GM12878 (cell line): ENCODE measurements around the gene UMAD1. TPM values are rescaled to one million over a fixed set of nuclear protein-coding genes. Genes with fewer than 3 reads are reported as not detected.

Experiments used
- ATAC-seq: fragments of 200-7000 bp; cut with Tn5 transposase; 3 replicates; pipeline ENCODE4 v1.9.1; 2020; ENCODE audit warnings: mild to moderate bottlenecking, moderate library complexity
- BruUV-seq: library from RNA; stranded (reverse); fragments of 400-500 nt; replicated peaks from 2 replicates; lab custom pipeline; 2021; lab: Mats Ljungman, UMichigan
- CTCF ChIA-PET: fragments of 300-600 bp; sonication (Branson Sonifier 250); formaldehyde crosslinking; extraction: SDS; loops from one replicate; lab custom pipeline; 2021; ENCODE audit warnings: inconsistent platforms; lab: Yijun Ruan, JAX
- POLR2A ChIA-PET: fragments of 350-600 bp; formaldehyde crosslinking; extraction: SDS; loops from one replicate; lab custom pipeline; 2021; ENCODE audit warnings: inconsistent platforms; lab: Charles Lee
- RAD21 ChIA-PET: fragments of 300-600 bp; sonication (Branson Sonifier 250); formaldehyde crosslinking; loops from one replicate; lab custom pipeline; 2023; ENCODE audit warnings: antibody characterized with exemption; ENCODE audit not compliant: unreplicated experiment; lab: Charles Lee
- SMC1A ChIA-PET: fragments of 300-600 bp; sonication (Branson Sonifier 250); formaldehyde crosslinking; loops from one replicate; lab custom pipeline; 2023; ENCODE audit not compliant: unreplicated experiment, uncharacterized antibody; lab: Charles Lee
- DNase-seq: peaks from one replicate; pipeline ENCODE4 v3.0.0-alpha.2; 2011; ENCODE audit warnings: low read depth, low spot score
- FAIRE-seq: peaks from 3 replicates; lab custom pipeline; 2011; peaks lifted over from hg19 to GRCh38; lab: Jason Lieb, UNC
- H2AFZ ChIP-seq: 2 replicates; pipeline ENCODE4 v1.6.0; 2011; ENCODE audit warnings: low read depth, low read length, control low read depth; ENCODE audit not compliant: control insufficient read depth
- H3K27ac ChIP-seq: 2 replicates; pipeline ENCODE4 v1.5.1; 2011; ENCODE audit warnings: control low read depth; ENCODE audit not compliant: control insufficient read depth, insufficient read depth
- H3K27me3 ChIP-seq, 2 experiments: replicated peaks in 1 of 2; 2 replicates each; pipeline versions ENCODE4 v1.6.0 to v1.6.1; 2011; ENCODE audit warnings: low read length in 1 of 2; ENCODE audit not compliant: control insufficient read depth in 2 of 2, insufficient read depth in 2 of 2
- H3K36me3 ChIP-seq, 2 experiments: 2 replicates each; pipeline ENCODE4 v1.5.1; 2011; ENCODE audit warnings: low read length in 1 of 2; ENCODE audit not compliant: control insufficient read depth in 2 of 2, insufficient read depth in 2 of 2
- H3K4me1 ChIP-seq: 2 replicates; pipeline ENCODE4 v1.6.1; 2011; ENCODE audit warnings: mild to moderate bottlenecking, low read length, moderate library complexity, mixed read lengths; ENCODE audit not compliant: control insufficient read depth, insufficient read depth
- H3K4me2 ChIP-seq: 2 replicates; pipeline ENCODE4 v1.6.0; 2011; ENCODE audit warnings: control low read depth; ENCODE audit not compliant: control insufficient read depth, insufficient read depth
- H3K4me3 ChIP-seq: fragments of 200-600 bp; sonication (generic); 2 replicates; pipeline ENCODE4 v1.5.1; 2016
- H3K79me2 ChIP-seq: 2 replicates; pipeline ENCODE4 v1.6.0; 2011; ENCODE audit warnings: low read length; ENCODE audit not compliant: control insufficient read depth, insufficient read depth
- H3K9ac ChIP-seq: 2 replicates; pipeline ENCODE4 v1.8.0; 2011; ENCODE audit warnings: low read length, control low read depth, mixed read lengths; ENCODE audit not compliant: control insufficient read depth, insufficient read depth
- H3K9me3 ChIP-seq: replicated peaks from 3 replicates; pipeline ENCODE4 v1.5.1; 2011; ENCODE audit warnings: mild to moderate bottlenecking, low read length; ENCODE audit not compliant: control insufficient read depth, insufficient read depth
- H4K20me1 ChIP-seq: 2 replicates; pipeline ENCODE4 v1.6.0; 2011; ENCODE audit not compliant: control insufficient read depth, insufficient read depth
- BHLHE40 ChIP-seq, 2 experiments: fragments of 450-650 bp in 1 of 2; IDR thresholded peaks; 2 replicates each; pipeline ENCODE4 v1.6.1; 2011 to 2017; ENCODE audit warnings: low read depth in 2 of 2, borderline replicate concordance in 1 of 2, improper control_type of control experiment in 1 of 2, low read length in 1 of 2, mild to moderate bottlenecking in 1 of 2
- CBX3 ChIP-seq: fragments of 200-600 bp; sonication (generic); IDR thresholded peaks from 2 replicates; pipeline ENCODE4 v1.6.1; 2016; ENCODE audit warnings: low read depth, borderline replicate concordance
- CEBPB ChIP-seq, 2 experiments: fragments of 150-350 bp in 1 of 2; IDR thresholded peaks; 2 replicates each; pipeline ENCODE4 v1.6.1; 2012 to 2014; ENCODE audit warnings: low read depth in 2 of 2, low read length in 2 of 2, borderline replicate concordance in 1 of 2, inconsistent platforms in 1 of 2
- MXI1 ChIP-seq: fragments of 150-350 bp; IDR thresholded peaks from 2 replicates; pipeline ENCODE4 v1.6.1; 2011; ENCODE audit warnings: low read depth, mild to moderate bottlenecking, inconsistent platforms, low read length, improper control_type of control experiment
- POLR2AphosphoS2 ChIP-seq: IDR thresholded peaks from 2 replicates; pipeline ENCODE4 v1.6.1; 2011; ENCODE audit warnings: low read depth, mild to moderate bottlenecking, low read length, improper control_type of control experiment, moderate library complexity
- ZNF622 ChIP-seq: fragments of 450-650 bp; IDR thresholded peaks from 2 replicates; pipeline ENCODE4 v1.6.1; 2017; ENCODE audit warnings: mild to moderate bottlenecking, inconsistent platforms
- WGBS: methylation state at CpG from one replicate; pipeline ENCODE4 v1.1.6; 2016; ENCODE audit warnings: low lambda C conversion rate; ENCODE audit not compliant: insufficient replicate concordance, insufficient coverage; ENCODE audit errors: missing lambda C conversion rate; 5-methylcytosine and 5-hydroxymethylcytosine counted together
- in situ Hi-C: fragments of 300-500 bp; cut with MboI; formaldehyde crosslinking; loops from 9 replicates; pipeline ENCODE4 v1.14.3; 2018; ENCODE audit warnings: mixed read lengths
- intact Hi-C: fragments of 100-400 bp; cut with micrococcal nuclease; formaldehyde crosslinking; loops from one replicate; pipeline ENCODE4 v1.14.2; 2022; ENCODE audit not compliant: unreplicated experiment
- polyA plus RNA-seq, 11 experiments: library from polyadenylated mRNA; depleted of rRNA in 4 of 11; unstranded in 6 of 11; stranded (reverse) in 5 of 11; fragments of >200 nt; fragmentation: Nextera tagmentation in 4 of 11; fragmentation: Illumina TruSeq in 1 of 11; extraction: Ambion mirVana in 4 of 11; extraction: Trizol in 1 of 11; gene quantifications; 1 replicate in 1 of 11; 2 replicates in 10 of 11; pipeline versions ENCODE4 v1.2.1 to v1.2.3, GENCODE V29; 2011 to 2016; ENCODE audit warnings: inconsistent platforms in 2 of 11, missing spikeins in 2 of 11, low read depth in 1 of 11
- total RNA-seq, 4 experiments: library from RNA; depleted of rRNA in 3 of 4; stranded (reverse); fragments of >200 nt in 3 of 4; fragmentation: Illumina TruSeq in 1 of 4; extraction: Trizol in 1 of 4; gene quantifications; 2 replicates each; pipeline versions ENCODE4 v1.2.1 to v1.2.3, GENCODE V29; 2013 to 2021
- TF ChIP-seq, protein P1 (sequence below): fragments of 450-650 bp; IDR thresholded peaks from 2 replicates; pipeline ENCODE4 v1.6.1; 2018; ENCODE audit warnings: borderline replicate concordance, mild to moderate bottlenecking; ENCODE audit not compliant: partially characterized antibody

The UMAD1 gene
- total and polyA plus RNA-seq, 10 of the 15 experiments (the other 5 are each of a cell fraction or from before 2014, with no cell fraction given): 6.0 to 28.6 (median 9.3) TPM

GRCh38 chr7:7740037-7740355 lies 99.4 kb downstream of the UMAD1 start:
- Histone ChIP-seq H3K4me2 (no peak overlapping the region), H3K4me3 (no peak overlapping the region), H2AFZ (no peak overlapping the region), H3K27me3 (no peaks in the 10 kb centered on the region), H3K9ac (no peak overlapping the region), H3K27ac (no peak overlapping the region), H3K9me3 (no peaks in the 10 kb centered on the region), H3K79me2 (no peaks in the 10 kb centered on the region), H3K36me3 (no peaks in the 10 kb centered on the region; a peak in 1 of 4 replicates), H3K4me1 (peaks cover 5% of the 10 kb centered on the region; the same call in 1 of the 2 replicates), H4K20me1 (no peaks in the 10 kb centered on the region)
- intact Hi-C loops: no loop called here
- in situ Hi-C loops: no loop called here
- 98% methylated on average over 2 of the region's 2 CpGs for WGBS
- ATAC-seq: no peak
- ChIA-PET SMC1A (interaction anchor here (0.9 to 8.0 kb wide), 27 partner anchors 10 to 478 kb away, joined by 3 to 87 read pairs (median 6); partner anchors contain the start of genes RPA3 and UMAD1), CTCF (interaction anchor here (0.8 to 3.5 kb wide), 10 partner anchors 11 to 59 kb away, joined by 3 to 27 read pairs (median 8); partner anchors contain the start of gene RPA3), POLR2A (interaction anchor here (0.6 to 1.4 kb wide), 6 partner anchors 11 to 226 kb away, joined by 3 to 4 read pairs (median 3); partner anchors contain the start of gene UMAD1), RAD21 (interaction anchor here (1.0 to 5.5 kb wide), 19 partner anchors 18 to 476 kb away, joined by 3 to 39 read pairs (median 5); partner anchors contain the start of gene RPA3)
- TF ChIP-seq MXI1 (no peak), CBX3 (no peak), CEBPB (IDR thresholded peaks at IDR 0.05; ENCODE audit: borderline replicate concordance in 1 of 2, low read depth in 2 of 2, low read length in 2 of 2) (no peak), BHLHE40 (IDR thresholded peaks at IDR 0.05; ENCODE audit: borderline replicate concordance in 1 of 2, low read depth in 2 of 2, low read length in 1 of 2) (no peak), POLR2AphosphoS2 (no peak), ZNF622 (no peak)
- TF ChIP-seq, protein P1, sequence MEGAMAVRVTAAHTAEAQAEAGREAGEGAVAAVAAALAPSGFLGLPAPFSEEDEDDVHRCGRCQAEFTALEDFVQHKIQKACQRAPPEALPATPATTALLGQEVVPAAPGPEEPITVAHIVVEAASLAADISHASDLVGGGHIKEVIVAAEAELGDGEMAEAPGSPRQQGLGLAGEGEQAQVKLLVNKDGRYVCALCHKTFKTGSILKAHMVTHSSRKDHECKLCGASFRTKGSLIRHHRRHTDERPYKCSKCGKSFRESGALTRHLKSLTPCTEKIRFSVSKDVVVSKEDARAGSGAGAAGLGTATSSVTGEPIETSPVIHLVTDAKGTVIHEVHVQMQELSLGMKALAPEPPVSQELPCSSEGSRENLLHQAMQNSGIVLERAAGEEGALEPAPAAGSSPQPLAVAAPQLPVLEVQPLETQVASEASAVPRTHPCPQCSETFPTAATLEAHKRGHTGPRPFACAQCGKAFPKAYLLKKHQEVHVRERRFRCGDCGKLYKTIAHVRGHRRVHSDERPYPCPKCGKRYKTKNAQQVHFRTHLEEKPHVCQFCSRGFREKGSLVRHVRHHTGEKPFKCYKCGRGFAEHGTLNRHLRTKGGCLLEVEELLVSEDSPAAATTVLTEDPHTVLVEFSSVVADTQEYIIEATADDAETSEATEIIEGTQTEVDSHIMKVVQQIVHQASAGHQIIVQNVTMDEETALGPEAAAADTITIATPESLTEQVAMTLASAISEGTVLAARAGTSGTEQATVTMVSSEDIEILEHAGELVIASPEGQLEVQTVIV: no peak
- DNase-seq: no peak
- no TSS peak for BruUV-seq
- FAIRE-seq: no peak
